ENCODE measurements around the gene CD4.
"Not testable (repeated sequence)": the region's sequence is repeated elsewhere in the genome, so short reads cannot be mapped to it uniquely, and the experiment has no call there.

The CD4 gene

DNA sequence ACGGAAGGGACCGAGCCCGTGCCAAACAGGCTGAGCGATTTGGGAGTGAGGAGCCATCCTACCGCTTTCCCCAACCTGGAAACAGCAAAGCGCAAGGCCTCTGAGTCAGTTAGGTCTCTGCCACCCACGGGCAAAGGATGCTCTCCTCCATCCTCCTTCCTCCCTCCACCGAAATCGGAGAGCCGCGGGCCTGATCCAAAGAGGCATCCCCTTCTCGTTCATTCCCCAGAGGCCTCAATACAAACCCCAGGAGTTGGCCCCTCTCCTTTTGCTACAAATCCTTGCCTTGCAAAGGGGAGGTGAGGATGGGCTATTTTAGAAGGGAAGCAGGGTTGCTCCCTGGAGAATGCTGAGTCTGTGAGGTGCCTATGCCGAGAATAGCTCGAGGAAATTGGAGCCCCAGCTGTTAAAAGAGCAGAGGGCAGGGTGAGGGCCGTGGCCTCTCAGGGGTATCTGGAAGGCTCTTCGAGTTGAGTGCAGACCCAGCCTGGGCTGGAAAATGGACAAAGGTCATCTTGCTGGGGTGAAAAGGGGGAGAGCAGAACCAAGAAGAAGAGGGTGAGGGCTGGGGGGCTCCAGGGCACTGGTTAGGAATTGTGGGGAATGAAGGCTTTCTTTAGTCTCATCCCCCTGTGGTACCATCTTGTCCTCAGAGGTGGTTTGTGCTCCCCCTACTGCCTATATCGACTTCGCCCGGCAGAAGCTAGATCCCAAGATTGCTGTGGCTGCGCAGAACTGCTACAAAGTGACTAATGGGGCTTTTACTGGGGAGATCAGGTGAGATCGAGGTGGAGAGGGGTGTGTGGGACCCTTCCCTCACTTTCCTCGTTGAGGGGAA is 79.1 kb downstream of the CD4 start:
- peak overlapping the region; percentile 92 to 98 for H3K4me3 ChIP-seq (ENCODE audit: low read depth in 1 of 2, low read length in 1 of 2)
- peaks cover 58 to 60% of the 10 kb centered on the region in 2 experiments for H3K4me1 ChIP-seq (ENCODE audit: control insufficient read depth in 1 of 2, insufficient read depth in 1 of 2, low read depth in 1 of 2, low read length in 1 of 2)
- H3K27ac ChIP-seq, result peak overlapping the region; percentile 86
- peaks cover 24% of the 10 kb centered on the region for H3K36me3 ChIP-seq
- H3K27me3 ChIP-seq, result no peaks in the 10 kb centered on the region
- TF ChIP-seq CTCF (IDR thresholded peaks at IDR 0.05), result no peak
- H3K9me3 ChIP-seq, result no peaks in the 10 kb centered on the region

DNA sequence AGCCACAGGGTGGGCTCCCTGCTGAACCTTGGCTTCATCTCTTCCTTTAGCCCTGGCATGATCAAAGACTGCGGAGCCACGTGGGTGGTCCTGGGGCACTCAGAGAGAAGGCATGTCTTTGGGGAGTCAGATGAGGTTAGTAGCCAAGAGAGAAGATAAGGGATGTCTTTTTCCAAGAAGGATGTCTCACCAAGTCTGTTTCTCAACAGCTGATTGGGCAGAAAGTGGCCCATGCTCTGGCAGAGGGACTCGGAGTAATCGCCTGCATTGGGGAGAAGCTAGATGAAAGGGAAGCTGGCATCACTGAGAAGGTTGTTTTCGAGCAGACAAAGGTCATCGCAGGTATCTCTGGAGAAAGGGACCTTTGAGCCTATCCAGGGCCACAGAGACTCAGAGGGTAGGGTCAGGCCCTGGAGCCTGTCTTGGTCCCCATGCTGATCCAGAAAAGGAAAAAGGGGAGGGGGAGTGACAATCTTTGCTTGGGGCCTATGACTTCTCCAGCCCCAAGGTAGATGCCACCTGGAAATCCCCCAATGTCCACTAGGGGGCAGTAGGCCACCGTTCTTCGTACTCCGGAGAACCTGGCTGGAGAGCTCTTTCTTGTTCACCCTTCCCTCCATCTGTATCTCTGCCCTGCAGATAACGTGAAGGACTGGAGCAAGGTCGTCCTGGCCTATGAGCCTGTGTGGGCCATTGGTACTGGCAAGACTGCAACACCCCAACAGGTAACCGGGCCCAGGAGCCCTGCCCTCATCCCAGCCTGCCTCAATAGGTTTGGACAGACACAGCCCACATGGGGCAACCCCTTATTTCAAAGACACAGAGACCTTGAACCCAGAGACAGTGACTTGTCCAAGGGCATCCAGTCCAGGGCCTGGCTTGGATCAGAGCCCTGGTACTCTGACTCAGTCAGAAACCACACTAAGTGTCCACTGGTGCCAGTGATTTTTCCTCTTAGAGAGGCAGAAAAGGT is 80.0 kb downstream of the CD4 start:
- no peaks in the 10 kb centered on the region for H3K27me3 ChIP-seq
- H3K36me3 ChIP-seq, result peaks cover 21% of the 10 kb centered on the region
- peaks cover 66 to 69% of the 10 kb centered on the region in 2 experiments for H3K4me1 ChIP-seq (ENCODE audit: control insufficient read depth in 1 of 2, insufficient read depth in 1 of 2, low read depth in 1 of 2, low read length in 1 of 2)
- no peaks in the 10 kb centered on the region for H3K9me3 ChIP-seq
- peak; percentile 94 for TF ChIP-seq CTCF (IDR thresholded peaks at IDR 0.05)
- peak overlapping the region; percentile 86 for H3K27ac ChIP-seq
- peak overlapping the region; percentile 92 to 98 for H3K4me3 ChIP-seq (ENCODE audit: low read depth in 1 of 2, low read length in 1 of 2)

DNA sequence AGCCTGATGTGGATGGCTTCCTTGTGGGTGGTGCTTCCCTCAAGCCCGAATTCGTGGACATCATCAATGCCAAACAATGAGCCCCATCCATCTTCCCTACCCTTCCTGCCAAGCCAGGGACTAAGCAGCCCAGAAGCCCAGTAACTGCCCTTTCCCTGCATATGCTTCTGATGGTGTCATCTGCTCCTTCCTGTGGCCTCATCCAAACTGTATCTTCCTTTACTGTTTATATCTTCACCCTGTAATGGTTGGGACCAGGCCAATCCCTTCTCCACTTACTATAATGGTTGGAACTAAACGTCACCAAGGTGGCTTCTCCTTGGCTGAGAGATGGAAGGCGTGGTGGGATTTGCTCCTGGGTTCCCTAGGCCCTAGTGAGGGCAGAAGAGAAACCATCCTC is 81.0 kb downstream of the CD4 start:
- not testable (repeated sequence) for H3K27me3 ChIP-seq; H3K9me3 ChIP-seq; H3K4me3 ChIP-seq (ENCODE audit: low read depth in 1 of 2, low read length in 1 of 2)
- peaks cover 21% of the 10 kb centered on the region for H3K36me3 ChIP-seq
- peak overlapping the region; percentile 86 for H3K27ac ChIP-seq
- H3K4me1 ChIP-seq (ENCODE audit: control insufficient read depth in 1 of 2, insufficient read depth in 1 of 2, low read depth in 1 of 2, low read length in 1 of 2), result peaks cover 70 to 72% of the 10 kb centered on the region in 2 experiments
